ENCODE data around the gene TMEM117. TPM values are rescaled to one million over a fixed set of nuclear protein-coding genes. Genes with fewer than 3 reads are reported as not detected.

The TMEM117 gene
- total RNA-seq, 1 donor from 2014 or later = 11.6 TPM

- H3K4me1 Mint-ChIP-seq (ENCODE audit: low read depth) = peaks cover 6% of the 10 kb centered on the region
- no peak for DNase-seq (ENCODE audit: low spot score, unreplicated experiment)
- H3K4me3 Mint-ChIP-seq (ENCODE audit: low read depth) = no peak overlapping the region
- no peak overlapping the region for H3K27ac Mint-ChIP-seq
- H3K9me3 Mint-ChIP-seq (ENCODE audit: low read depth) = no peaks in the 10 kb centered on the region
- no peak for TF ChIP-seq CTCF (IDR thresholded peaks at IDR 0.05; ENCODE audit: unreplicated experiment)
- no peaks in the 10 kb centered on the region for H3K27me3 Mint-ChIP-seq
- H3K36me3 Mint-ChIP-seq (ENCODE audit: insufficient read depth) = no peaks in the 10 kb centered on the region
Measured at GRCh38 chr12:44342371-44342770, 506.5 kb downstream of the TMEM117 start.

- Mint-ChIP-seq H3K4me1 (ENCODE audit: low read depth) (peaks cover 3% of the 10 kb centered on the region), H3K36me3 (ENCODE audit: insufficient read depth) (no peaks in the 10 kb centered on the region), H3K9me3 (ENCODE audit: low read depth) (no peaks in the 10 kb centered on the region), H3K27ac (no peak overlapping the region), H3K27me3 (no peaks in the 10 kb centered on the region), H3K4me3 (ENCODE audit: low read depth) (no peak overlapping the region)
- DNase-seq (ENCODE audit: low spot score, unreplicated experiment) = no peak
- TF ChIP-seq CTCF (IDR thresholded peaks at IDR 0.05; ENCODE audit: unreplicated experiment) = no peak
Measured at GRCh38 chr12:44347145-44347544, 511.3 kb downstream of the TMEM117 start.

GRCh38 chr12:44357494-44357893 is 521.6 kb downstream of the TMEM117 start:
- Mint-ChIP-seq H3K4me1 (ENCODE audit: low read depth) (no peaks in the 10 kb centered on the region), H3K4me3 (ENCODE audit: low read depth) (no peak overlapping the region), H3K27ac (no peak overlapping the region), H3K36me3 (ENCODE audit: insufficient read depth) (no peaks in the 10 kb centered on the region), H3K9me3 (ENCODE audit: low read depth) (no peaks in the 10 kb centered on the region), H3K27me3 (no peaks in the 10 kb centered on the region)
- no peak for DNase-seq (ENCODE audit: low spot score, unreplicated experiment)
- TF ChIP-seq CTCF (IDR thresholded peaks at IDR 0.05; ENCODE audit: unreplicated experiment) = no peak

GRCh38 chr12:44358636-44359035 is 522.8 kb downstream of the TMEM117 start:
- H3K36me3 Mint-ChIP-seq (ENCODE audit: insufficient read depth) = no peaks in the 10 kb centered on the region
- no peaks in the 10 kb centered on the region for H3K27me3 Mint-ChIP-seq
- no peak overlapping the region for H3K27ac Mint-ChIP-seq
- DNase-seq (ENCODE audit: low spot score, unreplicated experiment) = no peak
- TF ChIP-seq CTCF (IDR thresholded peaks at IDR 0.05; ENCODE audit: unreplicated experiment) = no peak
- H3K9me3 Mint-ChIP-seq (ENCODE audit: low read depth) = no peaks in the 10 kb centered on the region
- no peaks in the 10 kb centered on the region for H3K4me1 Mint-ChIP-seq (ENCODE audit: low read depth)
- H3K4me3 Mint-ChIP-seq (ENCODE audit: low read depth) = no peak overlapping the region

GRCh38 chr12:44362947-44363346 is 527.1 kb downstream of the TMEM117 start:
- DNase-seq (ENCODE audit: low spot score, unreplicated experiment) = no peak
- no peak overlapping the region for H3K4me3 Mint-ChIP-seq (ENCODE audit: low read depth)
- no peaks in the 10 kb centered on the region for H3K27me3 Mint-ChIP-seq
- H3K9me3 Mint-ChIP-seq (ENCODE audit: low read depth) = no peaks in the 10 kb centered on the region
- H3K27ac Mint-ChIP-seq = no peak overlapping the region
- H3K36me3 Mint-ChIP-seq (ENCODE audit: insufficient read depth) = no peaks in the 10 kb centered on the region
- H3K4me1 Mint-ChIP-seq (ENCODE audit: low read depth) = no peaks in the 10 kb centered on the region
- TF ChIP-seq CTCF (IDR thresholded peaks at IDR 0.05; ENCODE audit: unreplicated experiment) = no peak

Data from progenitor cell of endocrine pancreas (in vitro differentiated cells).